Right ventricle myocardium superior (tissue), 1 donor: ENCODE measurements around the gene ZNF385D. TPM values are rescaled to one million over a fixed set of nuclear protein-coding genes. Genes with fewer than 3 reads are reported as not detected.
"Not testable (repeated sequence)": the region's sequence is repeated elsewhere in the genome, so short reads cannot be mapped to it uniquely, and the experiment has no call there.

Experiments used
- ATAC-seq: fragments of 200-7000 bp; cut with Tn5 transposase; one replicate; pipeline ENCODE4 v1.9.1; 2020; ENCODE audit warnings: mild to moderate bottlenecking; ENCODE audit not compliant: poor library complexity
- DNase-seq: peaks from one replicate; pipeline ENCODE4 v3.0.0-alpha.2; 2020
- intact Hi-C: fragments of 100-400 bp; cut with DNase I; formaldehyde crosslinking; loops from one replicate; pipeline ENCODE4 v1.11.2; 2022
- total RNA-seq: library from RNA; stranded (reverse); fragmentation: NEBNext Ultra II Directional; extraction: Animal tissue kit (Norgen Biotek cat#: 25700); gene quantifications from one replicate; pipeline ENCODE4 v1.2.1, GENCODE V29; 2021
- donor health status: DM: no; HTN: yes; CAD: no; lungs with severe emphysema.

The ZNF385D gene
- total RNA-seq, 1 donor from 2014 or later = 2.2 TPM

GRCh38 chr3:21487520-21487919, 263.5 kb downstream of the ZNF385D start:
- intact Hi-C loops = no loop called here
- ATAC-seq = no peak
- DNase-seq = no peak

- DNase-seq, ATAC-seq, intact Hi-C loops: not testable (repeated sequence)
Measured at GRCh38 chr3:21486024-21486935, 264.7 kb downstream of the ZNF385D start.

- intact Hi-C loops = no loop called here
- ATAC-seq (no peak), DNase-seq (no peak)
Measured at GRCh38 chr3:21484828-21485144, 266.2 kb downstream of the ZNF385D start.

- peak; percentile 40 for DNase-seq
- peak; percentile 65 for ATAC-seq
- intact Hi-C loops = no loop called here
Measured at GRCh38 chr3:21484057-21484827, 266.8 kb downstream of the ZNF385D start.

- ATAC-seq (no peak), DNase-seq (no peak)
- intact Hi-C loops = no loop called here
Measured at GRCh38 chr3:21481991-21482390, 269.0 kb downstream of the ZNF385D start.

GRCh38 chr3:21477541-21478288, 273.3 kb downstream of the ZNF385D start:
- ATAC-seq = no peak
- no peak for DNase-seq
- intact Hi-C loops = no loop called here

- intact Hi-C loops = no loop called here
Measured at GRCh38 chr3:21466476-21466875, 284.5 kb downstream of the ZNF385D start.

GRCh38 chr3:21464746-21465145, 286.3 kb downstream of the ZNF385D start:
- intact Hi-C loops = no loop called here
- ATAC-seq = no peak
- no peak for DNase-seq

More at GRCh38 chr3:21466476-21466875, 284.5 kb downstream of the ZNF385D start:
- DNase-seq (no peak), ATAC-seq (no peak)

- intact Hi-C loops = no loop called here
- no peak for DNase-seq
- ATAC-seq = no peak
Measured at GRCh38 chr3:21463319-21463718, 287.7 kb downstream of the ZNF385D start.

GRCh38 chr3:21462141-21462540, 288.9 kb downstream of the ZNF385D start:
- ATAC-seq = no peak
- DNase-seq = no peak
- intact Hi-C loops = no loop called here

GRCh38 chr3:21457084-21457483, 293.9 kb downstream of the ZNF385D start:
- intact Hi-C loops = no loop called here
- DNase-seq = no peak
- no peak for ATAC-seq

GRCh38 chr3:21449738-21450137, 301.3 kb downstream of the ZNF385D start:
- ATAC-seq (peak; percentile 66), DNase-seq (no peak)
- intact Hi-C loops = no loop called here

GRCh38 chr3:21447476-21448151, 303.4 kb downstream of the ZNF385D start:
- DNase-seq = no peak
- intact Hi-C loops = no loop called here
- no peak for ATAC-seq

- ATAC-seq = no peak
- DNase-seq = no peak
- intact Hi-C loops = no loop called here
Measured at GRCh38 chr3:21446945-21447475, 304.0 kb downstream of the ZNF385D start.

GRCh38 chr3:21446027-21446426, 305.0 kb downstream of the ZNF385D start:
- ATAC-seq (no peak), DNase-seq (no peak)
- intact Hi-C loops = no loop called here

GRCh38 chr3:21441821-21442220, 309.2 kb downstream of the ZNF385D start:
- ATAC-seq (no peak), DNase-seq (no peak)
- intact Hi-C loops = no loop called here

GRCh38 chr3:21436835-21437234, 314.2 kb downstream of the ZNF385D start:
- ATAC-seq (no peak), DNase-seq (no peak)
- intact Hi-C loops = no loop called here

GRCh38 chr3:21435871-21436270, 315.1 kb downstream of the ZNF385D start:
- intact Hi-C loops = no loop called here
- no peak for ATAC-seq
- DNase-seq = no peak
